ENCODE measurements around the gene KRTAP19-7.

The KRTAP19-7 gene, protein sequence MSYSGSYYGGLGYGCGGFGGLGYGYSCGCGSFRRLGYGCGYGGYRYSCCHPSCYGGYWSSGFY

GRCh38 chr21:30561264-30561895 is at the start of gene KRTAP19-7:
TSS of gene KRTAP19-7 (minus strand) at chr21:30561314. CDS start at chr21:30561289, 25 bp downstream.
- no peak for DNase-seq

DNA sequence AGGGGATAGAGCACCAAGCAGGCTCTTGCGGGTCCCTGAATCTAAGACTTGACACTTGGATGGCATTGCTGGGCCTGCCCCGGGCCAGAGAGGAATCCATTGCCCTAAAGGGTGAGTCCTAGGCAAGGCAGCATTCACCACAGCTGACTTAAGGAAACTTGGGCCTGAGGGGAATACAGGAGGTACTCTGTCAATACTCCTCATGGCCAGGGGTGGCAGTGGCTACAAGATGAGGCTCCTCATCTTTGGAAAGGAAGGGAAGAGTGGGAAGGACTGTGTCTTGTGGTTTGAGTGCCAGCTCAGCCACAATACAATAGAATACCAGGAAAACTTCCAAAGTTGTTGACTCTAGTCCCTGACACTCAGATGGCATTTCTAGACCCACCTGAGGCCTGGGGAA is 44.9 kb upstream of the KRTAP19-7 start:
- DNase-seq, result no peak

- no peak for DNase-seq
Observed at GRCh38 chr21:30600787-30601186, 39.7 kb upstream of the KRTAP19-7 start, which contains the start of gene KRTAP22-1. TSS of gene KRTAP22-1 (plus strand) at chr21:30601087.

DNA sequence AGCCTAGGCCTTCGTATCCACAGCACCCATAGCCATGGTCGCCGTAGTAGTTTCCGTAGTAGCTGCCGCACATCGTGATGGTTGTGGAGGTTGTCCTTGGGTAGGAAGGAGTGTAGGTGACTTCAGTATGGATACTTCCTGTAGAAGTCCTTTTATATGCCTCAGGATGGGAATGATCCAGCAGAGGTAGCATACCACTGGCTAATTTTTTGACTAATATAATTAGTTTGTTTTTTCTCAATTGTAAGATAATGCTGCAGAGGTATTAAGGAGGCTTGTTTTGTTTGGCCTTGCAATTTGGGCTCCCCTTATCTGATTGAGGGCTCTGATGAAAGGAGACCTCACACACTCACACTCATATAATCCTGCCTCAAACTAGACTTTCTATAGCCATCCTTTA is 37.7 kb upstream of the KRTAP19-7 start, which contains the start of gene KRTAP6-2:
KRTAP6-2 (minus strand) TSS at position 101 of the 400 bp plus-strand sequence; CDS start at position 73, 28 bp downstream.
- DNase-seq, result no peak

DNA sequence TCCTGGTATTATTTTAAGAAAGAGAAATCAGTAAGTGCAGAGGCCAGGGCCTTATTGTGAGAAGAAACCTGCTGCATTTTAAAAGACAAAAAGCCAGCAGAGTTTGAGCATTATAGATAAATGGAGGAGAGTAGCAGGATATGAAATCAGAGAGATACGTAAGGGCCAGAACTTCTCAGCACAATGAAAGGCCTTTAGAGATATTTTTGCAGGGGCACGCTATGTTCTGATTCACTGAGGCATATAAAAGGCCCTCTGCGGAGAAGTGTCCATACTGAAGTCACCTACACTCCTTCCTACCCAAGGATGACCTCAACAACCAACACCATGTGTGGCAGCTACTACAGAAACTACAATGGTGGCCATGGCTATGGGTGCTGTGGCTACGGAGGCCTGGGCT is 31.0 kb upstream of the KRTAP19-7 start, which contains the start of gene KRTAP6-3:
KRTAP6-3 (plus strand) TSS at position 301 of the 400 bp plus-strand sequence; CDS start at position 307, 6 bp downstream.
- DNase-seq, result no peak

- no peak for DNase-seq
Observed at GRCh38 chr21:30590297-30590696, 29.2 kb upstream of the KRTAP19-7 start, which contains the start of gene KRTAP22-2. TSS of gene KRTAP22-2 (minus strand) at chr21:30590397.

GRCh38 chr21:30582870-30583269 is 21.8 kb upstream of the KRTAP19-7 start:
- DNase-seq, result no peak

- DNase-seq, result no peak
Observed at GRCh38 chr21:30580132-30580531, 19.0 kb upstream of the KRTAP19-7 start.

DNA sequence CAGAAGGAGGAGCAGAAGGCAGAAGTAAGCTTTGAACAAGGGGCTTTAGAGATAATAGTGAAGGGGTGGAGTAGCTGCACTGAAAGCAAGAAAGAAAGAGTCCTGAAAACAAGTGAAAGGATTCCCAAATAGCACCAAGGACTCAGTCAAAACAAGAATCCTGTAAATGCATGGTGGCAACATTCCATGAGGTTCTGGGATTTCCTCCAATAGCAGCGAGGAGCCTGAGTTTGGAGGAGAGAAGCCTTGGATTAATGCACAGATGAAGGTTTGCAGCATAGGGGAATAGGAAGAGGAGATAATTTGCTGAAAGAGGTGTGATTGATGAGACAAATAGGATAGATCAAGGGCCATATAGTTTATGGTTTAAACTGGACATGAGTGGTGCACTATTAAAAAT is 18.2 kb upstream of the KRTAP19-7 start:
- DNase-seq, result no peak

GRCh38 chr21:30577766-30578165 is 16.7 kb upstream of the KRTAP19-7 start:
- no peak for DNase-seq

DNA sequence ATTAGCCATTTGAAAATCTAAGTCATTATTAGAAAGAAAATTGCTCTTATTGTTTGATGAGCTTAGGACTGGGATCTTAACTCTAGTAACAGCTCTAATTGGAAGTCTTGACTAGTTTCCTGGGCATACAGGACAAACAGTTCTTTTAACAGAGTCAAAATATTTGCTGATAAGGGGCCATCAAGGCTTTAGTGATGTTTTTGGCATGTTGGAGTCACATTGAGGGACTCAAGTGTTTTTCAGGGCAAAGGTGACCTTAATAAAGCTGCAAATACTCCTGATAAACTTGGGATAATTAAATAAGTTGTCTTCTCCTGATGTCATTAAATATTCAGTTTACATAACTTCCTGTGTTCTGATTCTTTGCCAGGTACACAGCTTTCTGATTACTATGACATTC is 6.5 kb upstream of the KRTAP19-7 start:
- DNase-seq, result no peak

DNA sequence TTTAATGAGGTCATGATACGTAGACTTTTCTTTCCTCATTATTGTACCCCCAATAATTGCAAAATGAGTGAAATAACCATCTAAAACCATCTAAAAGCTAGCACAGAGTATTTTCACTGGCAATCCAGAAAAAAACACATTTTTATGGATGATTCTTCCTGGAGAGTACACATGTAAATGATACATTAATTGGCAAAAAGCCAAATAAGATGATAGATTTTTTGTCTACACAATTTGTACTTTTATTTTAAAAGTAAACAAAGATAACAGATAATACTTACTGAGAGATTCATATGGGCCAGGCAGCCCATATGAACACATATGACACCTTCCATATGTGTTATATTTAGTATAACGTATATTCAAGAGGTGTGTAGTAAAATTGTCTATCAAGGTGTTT is 2.5 kb upstream of the KRTAP19-7 start:
- DNase-seq, result no peak

DNA sequence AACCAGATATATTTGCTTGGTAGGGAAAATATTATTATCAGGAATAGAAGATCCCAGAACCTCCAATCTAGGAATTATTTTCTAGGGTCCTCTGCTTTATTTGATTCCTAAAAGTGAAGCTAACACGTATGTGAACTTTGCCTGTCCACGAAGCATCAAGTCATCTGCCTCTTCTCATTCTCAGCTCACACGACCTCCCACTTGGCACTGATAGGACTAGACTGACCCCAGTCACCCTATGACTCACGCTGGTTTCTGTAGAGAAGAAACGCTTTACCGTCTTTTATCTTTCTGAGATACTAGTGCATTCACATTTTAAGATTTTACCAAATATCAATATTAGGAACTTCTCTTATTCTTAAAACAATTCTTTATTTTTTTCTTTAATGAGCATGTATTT is 2.0 kb upstream of the KRTAP19-7 start:
- no peak for DNase-seq

- no peak for DNase-seq
Observed at GRCh38 chr21:30561957-30562356, 843 bp upstream of the KRTAP19-7 start.

GRCh38 chr21:30555095-30555494 is 6.0 kb downstream of the KRTAP19-7 start:
- no peak for DNase-seq

- no peak for DNase-seq
Observed at GRCh38 chr21:30552782-30553181, 8.3 kb downstream of the KRTAP19-7 start.

DNA sequence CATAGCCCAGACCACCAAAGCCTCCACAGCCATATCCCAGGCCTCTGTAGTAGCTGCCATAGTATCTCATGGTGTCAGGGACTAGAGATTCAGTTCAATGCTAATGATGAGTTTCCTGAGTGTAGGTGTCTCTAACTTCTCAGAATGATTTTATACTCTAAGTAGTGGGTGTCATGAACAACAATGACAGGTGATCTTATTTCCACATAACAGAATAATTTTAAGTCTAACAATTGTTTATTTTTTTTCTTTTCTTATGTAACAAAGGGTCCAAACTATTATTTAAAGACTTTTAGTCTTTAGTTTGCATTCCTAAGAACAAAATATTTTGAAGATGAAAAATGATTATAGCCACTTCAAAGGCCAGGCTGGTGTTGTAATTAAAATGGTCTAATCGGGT is 19.4 kb downstream of the KRTAP19-7 start, which contains the start of gene KRTAP19-6:
KRTAP19-6 (minus strand) TSS at position 101 of the 400 bp plus-strand sequence; CDS start at position 70, 31 bp downstream.
- DNase-seq, result no peak

- DNase-seq, result no peak
Observed at GRCh38 chr21:30518876-30519275, 42.2 kb downstream of the KRTAP19-7 start.

DNA sequence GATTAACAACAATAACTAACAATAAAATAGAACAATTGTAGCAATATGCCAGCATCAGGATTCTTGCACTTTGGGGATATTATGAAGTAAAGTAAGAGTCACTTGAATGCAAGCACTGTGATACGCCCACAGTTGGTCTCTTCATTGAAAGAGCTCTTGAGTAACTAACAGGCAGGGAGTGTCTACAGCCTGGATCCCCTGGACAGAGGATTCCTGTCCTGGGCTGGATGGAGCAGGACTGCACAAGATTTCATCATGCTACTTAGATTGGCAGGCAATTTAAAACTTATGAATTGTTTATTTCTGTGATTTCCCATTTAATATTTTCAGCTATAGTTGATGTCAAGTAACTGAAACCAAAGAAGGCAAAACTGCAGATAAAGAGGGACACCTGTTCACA is 45.4 kb downstream of the KRTAP19-7 start:
- DNase-seq, result no peak
